ENCODE results near the gene IGSF3.
"Not testable (repeated sequence)": the region's sequence is repeated elsewhere in the genome, so short reads cannot be mapped to it uniquely, and the experiment has no call there.

IGSF3 gene

DNA sequence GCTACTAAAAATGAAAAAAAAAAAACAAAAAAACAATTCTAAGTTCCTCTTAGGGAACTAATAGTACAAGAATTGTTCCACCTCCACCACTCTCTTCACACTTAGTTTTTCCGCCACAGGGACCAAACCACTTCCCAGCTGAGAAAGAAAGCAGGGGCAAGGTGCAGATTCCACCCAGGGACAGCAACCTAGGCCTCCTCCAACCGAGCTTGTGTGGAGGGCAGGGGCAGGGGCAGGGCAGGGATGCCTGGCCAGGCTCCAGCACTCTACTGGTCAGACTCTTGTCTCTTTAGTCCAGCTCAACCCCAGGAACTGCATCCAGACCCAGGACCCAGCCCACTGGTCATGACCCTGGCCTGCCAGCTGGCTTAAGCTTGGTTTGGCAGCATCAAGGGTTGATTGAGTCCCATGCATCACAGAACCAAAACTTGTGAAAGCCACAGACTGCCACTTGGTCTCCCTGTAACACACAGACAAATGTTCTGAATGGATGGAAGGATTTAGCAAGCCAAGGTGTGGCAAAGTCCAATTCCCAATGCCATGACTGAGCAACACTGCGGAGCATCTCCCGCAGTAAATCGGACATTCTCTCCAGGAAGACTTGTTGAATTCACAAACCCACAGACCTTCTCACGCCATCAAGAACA lies 77.1 kb downstream of the IGSF3 start:
- H3K79me2 ChIP-seq (ENCODE audit: insufficient read depth, low read length); H4K20me1 ChIP-seq (ENCODE audit: insufficient read depth, low read length); H3K9me3 ChIP-seq (ENCODE audit: insufficient read depth, low read length, severe bottlenecking); H3K27me3 ChIP-seq (ENCODE audit: insufficient read depth, low read length, poor library complexity); H2AFZ ChIP-seq (ENCODE audit: low read depth, low read length); H3K27ac ChIP-seq (ENCODE audit: low read length); H3K4me2 ChIP-seq (ENCODE audit: insufficient read depth, low read length); H3K4me1 ChIP-seq (ENCODE audit: insufficient read depth, low read length); DNase-seq; H3K4me3 ChIP-seq (ENCODE audit: low read depth in 1 of 2, low read length in 2 of 2); ATAC-seq (ENCODE audit: insufficient read depth, low read depth); H3K36me3 ChIP-seq (ENCODE audit: insufficient read depth, low read length); H3K9ac ChIP-seq (ENCODE audit: low read depth, low read length): not testable (repeated sequence)

DNA sequence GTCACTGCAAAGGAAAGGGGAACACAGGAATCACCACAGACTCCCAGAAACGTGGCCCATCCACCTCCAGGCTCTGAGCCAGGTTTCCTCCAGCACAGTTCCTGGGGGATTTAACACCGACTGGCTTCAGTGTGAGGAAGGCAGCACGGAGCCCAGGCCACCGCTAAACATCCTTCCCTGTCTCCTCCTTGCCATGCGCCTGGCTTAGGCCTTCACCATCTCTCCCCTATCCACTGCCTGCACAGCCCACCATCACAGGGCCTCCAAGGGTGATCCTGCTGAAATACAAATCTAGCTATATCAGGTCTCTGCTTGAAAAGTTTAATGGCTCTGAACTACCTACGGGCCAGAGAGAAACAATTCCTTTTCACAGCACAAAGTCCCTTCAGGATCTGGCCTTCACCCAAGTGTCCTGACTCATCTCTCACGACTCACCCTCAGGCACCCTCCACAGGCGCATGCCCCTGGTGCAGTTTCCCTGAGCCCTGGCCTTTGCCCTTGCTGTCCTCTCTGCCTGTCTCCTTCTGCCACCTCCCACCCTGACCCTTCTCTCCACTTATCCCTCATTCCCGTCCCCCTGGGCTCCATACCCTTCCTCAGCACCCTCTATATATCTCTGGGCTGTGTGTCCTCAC lies 78.3 kb downstream of the IGSF3 start:
- H3K9ac ChIP-seq (ENCODE audit: low read depth, low read length); H3K4me1 ChIP-seq (ENCODE audit: insufficient read depth, low read length); H3K27me3 ChIP-seq (ENCODE audit: insufficient read depth, low read length, poor library complexity); H3K36me3 ChIP-seq (ENCODE audit: insufficient read depth, low read length); H3K27ac ChIP-seq (ENCODE audit: low read length); H3K79me2 ChIP-seq (ENCODE audit: insufficient read depth, low read length); H3K4me2 ChIP-seq (ENCODE audit: insufficient read depth, low read length); H3K9me3 ChIP-seq (ENCODE audit: insufficient read depth, low read length, severe bottlenecking); ATAC-seq (ENCODE audit: insufficient read depth, low read depth); H3K4me3 ChIP-seq (ENCODE audit: low read depth in 1 of 2, low read length in 2 of 2); DNase-seq; H4K20me1 ChIP-seq (ENCODE audit: insufficient read depth, low read length); H2AFZ ChIP-seq (ENCODE audit: low read depth, low read length): not testable (repeated sequence)

DNA sequence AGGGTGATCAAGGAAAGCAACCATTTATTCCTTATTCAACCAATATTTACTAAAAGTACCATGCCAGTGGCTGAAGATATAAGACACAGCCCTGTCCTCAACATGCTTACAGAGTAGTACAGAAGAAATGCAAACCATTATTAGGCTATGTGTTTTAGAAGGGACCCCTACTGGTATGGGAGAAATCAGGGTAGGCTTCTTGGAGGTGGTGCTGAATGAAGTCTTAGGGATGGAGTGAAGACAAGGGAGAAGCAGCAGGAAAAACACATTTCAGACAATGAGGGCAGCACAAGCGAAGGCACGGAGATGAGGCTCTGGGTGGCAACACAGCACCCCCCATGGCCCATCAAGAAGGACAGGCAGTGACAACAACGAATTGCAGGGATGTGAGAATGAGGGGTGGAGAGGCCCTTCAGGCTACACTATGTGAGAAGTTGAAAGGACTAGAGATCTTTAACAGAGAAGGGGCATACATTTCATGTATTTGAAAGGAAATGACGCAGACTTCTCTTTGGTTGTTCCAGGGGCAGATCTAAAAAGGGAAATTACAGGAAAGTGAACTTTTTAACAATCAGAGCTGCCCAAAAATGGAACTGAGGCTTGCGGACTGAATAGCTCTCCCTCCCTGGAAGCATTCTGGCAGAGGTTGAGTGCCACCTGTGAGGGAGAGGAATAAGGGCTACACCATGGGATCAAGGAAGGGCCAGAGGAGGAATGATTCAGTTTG lies 79.9 kb downstream of the IGSF3 start:
- Histone ChIP-seq H3K27ac (ENCODE audit: low read length) (no peak overlapping the region), H2AFZ (ENCODE audit: low read depth, low read length) (no peak overlapping the region), H3K4me1 (ENCODE audit: insufficient read depth, low read length) (no peaks in the 10 kb centered on the region), H3K9me3 (ENCODE audit: insufficient read depth, low read length, severe bottlenecking) (no peaks in the 10 kb centered on the region), H3K9ac (ENCODE audit: low read depth, low read length) (no peak overlapping the region), H3K79me2 (ENCODE audit: insufficient read depth, low read length) (no peaks in the 10 kb centered on the region), H3K27me3 (ENCODE audit: insufficient read depth, low read length, poor library complexity) (no peaks in the 10 kb centered on the region), H3K36me3 (ENCODE audit: insufficient read depth, low read length) (no peaks in the 10 kb centered on the region), H3K4me2 (ENCODE audit: insufficient read depth, low read length) (no peak overlapping the region), H4K20me1 (ENCODE audit: insufficient read depth, low read length) (no peaks in the 10 kb centered on the region), H3K4me3 (ENCODE audit: low read depth in 1 of 2, low read length in 2 of 2) (no peak overlapping the region)
- no peak for TF ChIP-seq EZH2 (IDR thresholded peaks at IDR 0.05; ENCODE audit: borderline replicate concordance, low read depth, low read length, severe bottlenecking)
- TF ChIP-seq, protein P1, sequence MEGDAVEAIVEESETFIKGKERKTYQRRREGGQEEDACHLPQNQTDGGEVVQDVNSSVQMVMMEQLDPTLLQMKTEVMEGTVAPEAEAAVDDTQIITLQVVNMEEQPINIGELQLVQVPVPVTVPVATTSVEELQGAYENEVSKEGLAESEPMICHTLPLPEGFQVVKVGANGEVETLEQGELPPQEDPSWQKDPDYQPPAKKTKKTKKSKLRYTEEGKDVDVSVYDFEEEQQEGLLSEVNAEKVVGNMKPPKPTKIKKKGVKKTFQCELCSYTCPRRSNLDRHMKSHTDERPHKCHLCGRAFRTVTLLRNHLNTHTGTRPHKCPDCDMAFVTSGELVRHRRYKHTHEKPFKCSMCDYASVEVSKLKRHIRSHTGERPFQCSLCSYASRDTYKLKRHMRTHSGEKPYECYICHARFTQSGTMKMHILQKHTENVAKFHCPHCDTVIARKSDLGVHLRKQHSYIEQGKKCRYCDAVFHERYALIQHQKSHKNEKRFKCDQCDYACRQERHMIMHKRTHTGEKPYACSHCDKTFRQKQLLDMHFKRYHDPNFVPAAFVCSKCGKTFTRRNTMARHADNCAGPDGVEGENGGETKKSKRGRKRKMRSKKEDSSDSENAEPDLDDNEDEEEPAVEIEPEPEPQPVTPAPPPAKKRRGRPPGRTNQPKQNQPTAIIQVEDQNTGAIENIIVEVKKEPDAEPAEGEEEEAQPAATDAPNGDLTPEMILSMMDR (IDR thresholded peaks at IDR 0.05; ENCODE audit: borderline replicate concordance, extremely low read depth, low read length, poor library complexity, severe bottlenecking): no peak
- ATAC-seq (ENCODE audit: insufficient read depth, low read depth) (no peak), DNase-seq (no peak)

DNA sequence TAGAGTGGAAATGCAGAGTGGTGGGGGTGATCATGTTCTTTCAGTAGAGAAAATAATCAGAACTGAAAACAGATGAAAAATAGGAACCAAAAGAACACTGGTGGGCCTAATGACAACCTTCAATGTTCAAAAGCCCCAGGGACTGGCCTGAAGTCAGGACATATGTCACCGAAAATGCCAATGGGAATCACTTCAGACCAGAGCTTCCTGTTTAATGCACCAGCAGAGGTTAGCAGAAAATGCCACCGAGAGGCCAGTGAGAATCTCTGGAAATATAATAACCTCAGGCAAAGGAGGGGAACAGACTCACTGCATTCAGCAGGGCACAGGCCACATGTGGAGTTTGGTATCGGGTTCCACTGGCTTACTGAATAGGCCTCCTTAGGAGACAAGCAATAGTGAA lies 80.8 kb downstream of the IGSF3 start:
- Histone ChIP-seq H4K20me1 (ENCODE audit: insufficient read depth, low read length) (no peaks in the 10 kb centered on the region), H3K79me2 (ENCODE audit: insufficient read depth, low read length) (no peaks in the 10 kb centered on the region), H3K4me3 (ENCODE audit: low read depth in 1 of 2, low read length in 2 of 2) (no peak overlapping the region), H3K9ac (ENCODE audit: low read depth, low read length) (no peak overlapping the region), H3K27me3 (ENCODE audit: insufficient read depth, low read length, poor library complexity) (no peaks in the 10 kb centered on the region), H3K9me3 (ENCODE audit: insufficient read depth, low read length, severe bottlenecking) (no peaks in the 10 kb centered on the region), H3K27ac (ENCODE audit: low read length) (no peak overlapping the region), H3K4me1 (ENCODE audit: insufficient read depth, low read length) (peaks cover 6% of the 10 kb centered on the region), H2AFZ (ENCODE audit: low read depth, low read length) (no peak overlapping the region), H3K36me3 (ENCODE audit: insufficient read depth, low read length) (no peaks in the 10 kb centered on the region), H3K4me2 (ENCODE audit: insufficient read depth, low read length) (no peak overlapping the region)
- ATAC-seq (ENCODE audit: insufficient read depth, low read depth) (no peak), DNase-seq (no peak)
- no peak for TF ChIP-seq EZH2 (IDR thresholded peaks at IDR 0.05; ENCODE audit: borderline replicate concordance, low read depth, low read length, severe bottlenecking)
- TF ChIP-seq, protein P1 (IDR thresholded peaks at IDR 0.05; ENCODE audit: borderline replicate concordance, extremely low read depth, low read length, poor library complexity, severe bottlenecking): no peak
